ENCODE data around the gene CD7.
A peak's percentile ranks its signal among the peaks of the same experiment; 100 is the strongest.

Gene CD7

GRCh38 chr17:82271401-82271800 lies 46.0 kb downstream of the CD7 start:
- H3K9ac ChIP-seq, result no peak overlapping the region
- H2AFZ ChIP-seq (ENCODE audit: low read depth), result no peak overlapping the region
- 0 out of 2 replicates have a peak overlapping the region, but pooled peaks have one; percentile 5 for H3K4me2 ChIP-seq
- TF ChIP-seq CTCF (conservative IDR thresholded peaks at IDR 0.05; ENCODE audit: low read depth, low read length), result no peak
- H3K36me3 ChIP-seq (ENCODE audit: insufficient read depth), result peaks cover 5% of the 10 kb centered on the region; the same call in 1 of the 2 replicates
- H3K4me1 ChIP-seq (ENCODE audit: low read depth, poor library complexity, severe bottlenecking), result peaks cover 68% of the 10 kb centered on the region
- H3K27ac ChIP-seq, result no peak overlapping the region
- no peak overlapping the region for H3K4me3 ChIP-seq (IDR thresholded peaks at IDR 0.05; ENCODE audit: insufficient read depth, low read depth, low read length)
- H3K27me3 ChIP-seq (ENCODE audit: insufficient read depth, low read depth), result no peaks in the 10 kb centered on the region
- peaks cover 62% of the 10 kb centered on the region for H3K79me2 ChIP-seq (ENCODE audit: insufficient read depth, low read depth)
- H4K20me1 ChIP-seq (ENCODE audit: insufficient read depth), result peaks cover 48% of the 10 kb centered on the region

- peaks cover 61% of the 10 kb centered on the region for H3K4me1 ChIP-seq (ENCODE audit: low read depth, poor library complexity, severe bottlenecking)
- peaks cover 51% of the 10 kb centered on the region for H4K20me1 ChIP-seq (ENCODE audit: insufficient read depth)
- no peaks in the 10 kb centered on the region for H3K27me3 ChIP-seq (ENCODE audit: insufficient read depth, low read depth)
- TF ChIP-seq CTCF (conservative IDR thresholded peaks at IDR 0.05; ENCODE audit: low read depth, low read length), result no peak
- H3K36me3 ChIP-seq (ENCODE audit: insufficient read depth), result peaks cover 5% of the 10 kb centered on the region; the same call in 1 of the 2 replicates
- no peak overlapping the region for H2AFZ ChIP-seq (ENCODE audit: low read depth)
- H3K4me3 ChIP-seq (IDR thresholded peaks at IDR 0.05; ENCODE audit: insufficient read depth, low read depth, low read length), result no peak overlapping the region
- H3K79me2 ChIP-seq (ENCODE audit: insufficient read depth, low read depth), result peaks cover 70% of the 10 kb centered on the region
- no peak overlapping the region for H3K4me2 ChIP-seq
- H3K27ac ChIP-seq, result no peak overlapping the region
- H3K9ac ChIP-seq, result no peak overlapping the region
These were observed 46.8 kb downstream of the CD7 start for GRCh38 chr17:82270651-82271050.

GRCh38 chr17:82269882-82270500 lies 47.4 kb downstream of the CD7 start:
- Histone ChIP-seq H3K27ac (no peak overlapping the region), H3K4me2 (no peak overlapping the region), H3K27me3 (ENCODE audit: insufficient read depth, low read depth) (no peaks in the 10 kb centered on the region), H3K9ac (no peak overlapping the region), H3K4me3 (IDR thresholded peaks at IDR 0.05; ENCODE audit: insufficient read depth, low read depth, low read length) (no peak overlapping the region), H3K79me2 (ENCODE audit: insufficient read depth, low read depth) (peaks cover 76% of the 10 kb centered on the region), H3K36me3 (ENCODE audit: insufficient read depth) (peaks cover 11% of the 10 kb centered on the region; the same call in 1 of the 2 replicates), H3K4me1 (ENCODE audit: low read depth, poor library complexity, severe bottlenecking) (peaks cover 54% of the 10 kb centered on the region), H4K20me1 (ENCODE audit: insufficient read depth) (peaks cover 51% of the 10 kb centered on the region), H2AFZ (ENCODE audit: low read depth) (no peak overlapping the region)
- TF ChIP-seq CTCF (conservative IDR thresholded peaks at IDR 0.05; ENCODE audit: low read depth, low read length), result no peak

GRCh38 chr17:82269138-82269881 lies 48.1 kb downstream of the CD7 start:
- peaks cover 51% of the 10 kb centered on the region for H4K20me1 ChIP-seq (ENCODE audit: insufficient read depth)
- no peak overlapping the region for H3K27ac ChIP-seq
- no peak overlapping the region for H3K9ac ChIP-seq
- H2AFZ ChIP-seq (ENCODE audit: low read depth), result no peak overlapping the region
- H3K4me2 ChIP-seq, result no peak overlapping the region
- H3K79me2 ChIP-seq (ENCODE audit: insufficient read depth, low read depth), result peaks cover 79% of the 10 kb centered on the region
- no peaks in the 10 kb centered on the region for H3K27me3 ChIP-seq (ENCODE audit: insufficient read depth, low read depth)
- peaks cover 16% of the 10 kb centered on the region; the same call in 1 of the 2 replicates for H3K36me3 ChIP-seq (ENCODE audit: insufficient read depth)
- no peak overlapping the region for H3K4me3 ChIP-seq (IDR thresholded peaks at IDR 0.05; ENCODE audit: insufficient read depth, low read depth, low read length)
- H3K4me1 ChIP-seq (ENCODE audit: low read depth, poor library complexity, severe bottlenecking), result peaks cover 51% of the 10 kb centered on the region
- no peak for TF ChIP-seq CTCF (conservative IDR thresholded peaks at IDR 0.05; ENCODE audit: low read depth, low read length)
